Activated naive CD4-positive, alpha-beta T cell treated with anti-CD3 and anti-CD28 coated beads, Interleukin-2, amount 10 ng/mL, durations not matched to agents 7 days and 5 days (primary cell): ENCODE results near the gene PHF2.

Experiments
- CTCF ChIA-PET: fragments of 350-600 bp; sonication (Branson Sonifier 250); formaldehyde crosslinking; loops from one replicate; lab custom pipeline; 2021; ENCODE audit warnings: antibody characterized with exemption; lab: Charles Lee
- DNase-seq: peaks from one replicate; pipeline ENCODE4 v3.0.0-alpha.2; 2020
- H3K27ac Mint-ChIP-seq: one replicate; pipeline ENCODE4 v1.8.0; 2021; ENCODE audit warnings: mild to moderate bottlenecking, moderate library complexity, mixed read lengths
- H3K27me3 Mint-ChIP-seq: one replicate; pipeline ENCODE4 v1.8.0; 2021; ENCODE audit warnings: mild to moderate bottlenecking, mixed read lengths
- H3K36me3 Mint-ChIP-seq: one replicate; pipeline ENCODE4 v1.8.0; 2021; ENCODE audit warnings: mixed read lengths
- H3K4me1 Mint-ChIP-seq: one replicate; pipeline ENCODE4 v1.8.0; 2021; ENCODE audit warnings: mixed read lengths
- H3K4me3 Mint-ChIP-seq: one replicate; pipeline ENCODE4 v1.8.0; 2021; ENCODE audit warnings: mild to moderate bottlenecking, moderate library complexity, mixed read lengths
- H3K9me3 Mint-ChIP-seq: one replicate; pipeline ENCODE4 v1.8.0; 2021; ENCODE audit warnings: mixed read lengths

Gene PHF2

GRCh38 chr9:93684806-93685543, 108.6 kb downstream of the PHF2 start:
- peaks cover 7% of the 10 kb centered on the region for H3K9me3 Mint-ChIP-seq
- H3K36me3 Mint-ChIP-seq: no peaks in the 10 kb centered on the region
- DNase-seq: no peak
- CTCF ChIA-PET: no interaction called here
- H3K27me3 Mint-ChIP-seq: peaks cover 19% of the 10 kb centered on the region
- H3K27ac Mint-ChIP-seq: no peak overlapping the region
- H3K4me3 Mint-ChIP-seq: no peak overlapping the region
- H3K4me1 Mint-ChIP-seq: no peaks in the 10 kb centered on the region

GRCh38 chr9:93686127-93686879, 109.9 kb downstream of the PHF2 start:
- H3K4me3 Mint-ChIP-seq: no peak overlapping the region
- CTCF ChIA-PET: no interaction called here
- no peak for DNase-seq
- H3K4me1 Mint-ChIP-seq: no peaks in the 10 kb centered on the region
- peaks cover 19% of the 10 kb centered on the region for H3K27me3 Mint-ChIP-seq
- no peak overlapping the region for H3K27ac Mint-ChIP-seq
- H3K9me3 Mint-ChIP-seq: peaks cover 11% of the 10 kb centered on the region
- no peaks in the 10 kb centered on the region for H3K36me3 Mint-ChIP-seq

- Mint-ChIP-seq H3K4me1 (no peaks in the 10 kb centered on the region), H3K4me3 (no peak overlapping the region), H3K27me3 (peaks cover 19% of the 10 kb centered on the region), H3K9me3 (peaks cover 11% of the 10 kb centered on the region), H3K27ac (no peak overlapping the region), H3K36me3 (no peaks in the 10 kb centered on the region)
- CTCF ChIA-PET: no interaction called here
- peak; percentile 6 for DNase-seq
Measured at GRCh38 chr9:93686880-93687236, 110.5 kb downstream of the PHF2 start.

GRCh38 chr9:93690618-93691017, 114.2 kb downstream of the PHF2 start:
- H3K36me3 Mint-ChIP-seq: no peaks in the 10 kb centered on the region
- CTCF ChIA-PET: interaction anchor here (0.7 kb wide), 1 partner anchor 76 kb away, joined by 5 read pairs; no protein-coding TSS in a partner anchor

GRCh38 chr9:93693129-93693528, 116.7 kb downstream of the PHF2 start:
- Mint-ChIP-seq H3K4me3 (no peak overlapping the region), H3K4me1 (no peaks in the 10 kb centered on the region), H3K27me3 (no peaks in the 10 kb centered on the region), H3K36me3 (no peaks in the 10 kb centered on the region), H3K9me3 (peaks cover 11% of the 10 kb centered on the region), H3K27ac (no peak overlapping the region)
- DNase-seq: no peak
- CTCF ChIA-PET: no interaction called here

More at GRCh38 chr9:93690618-93691017, 114.2 kb downstream of the PHF2 start:
- DNase-seq: no peak
- H3K27me3 Mint-ChIP-seq: peaks cover 14% of the 10 kb centered on the region
- H3K27ac Mint-ChIP-seq: no peak overlapping the region
- no peaks in the 10 kb centered on the region for H3K4me1 Mint-ChIP-seq
- peaks cover 11% of the 10 kb centered on the region for H3K9me3 Mint-ChIP-seq
- no peak overlapping the region for H3K4me3 Mint-ChIP-seq

GRCh38 chr9:93697352-93698139, 121.2 kb downstream of the PHF2 start:
- Mint-ChIP-seq H3K27ac (no peak overlapping the region), H3K27me3 (no peaks in the 10 kb centered on the region), H3K4me3 (no peak overlapping the region), H3K4me1 (no peaks in the 10 kb centered on the region), H3K36me3 (no peaks in the 10 kb centered on the region), H3K9me3 (peaks cover 6% of the 10 kb centered on the region)
- no peak for DNase-seq
- CTCF ChIA-PET: no interaction called here

GRCh38 chr9:93698140-93698908, 121.9 kb downstream of the PHF2 start:
- Mint-ChIP-seq H3K4me1 (no peaks in the 10 kb centered on the region), H3K36me3 (no peaks in the 10 kb centered on the region), H3K27ac (no peak overlapping the region), H3K9me3 (peaks cover 6% of the 10 kb centered on the region), H3K27me3 (no peaks in the 10 kb centered on the region), H3K4me3 (no peak overlapping the region)
- no peak for DNase-seq
- CTCF ChIA-PET: no interaction called here

GRCh38 chr9:93699650-93700049, 123.3 kb downstream of the PHF2 start:
- no peak for DNase-seq
- no peaks in the 10 kb centered on the region for H3K27me3 Mint-ChIP-seq
- peaks cover 9% of the 10 kb centered on the region for H3K9me3 Mint-ChIP-seq
- no peak overlapping the region for H3K27ac Mint-ChIP-seq
- H3K4me3 Mint-ChIP-seq: no peak overlapping the region
- CTCF ChIA-PET: no interaction called here
- H3K4me1 Mint-ChIP-seq: no peaks in the 10 kb centered on the region
- no peaks in the 10 kb centered on the region for H3K36me3 Mint-ChIP-seq

- H3K36me3 Mint-ChIP-seq: no peaks in the 10 kb centered on the region
Measured at GRCh38 chr9:93701494-93702218, 125.3 kb downstream of the PHF2 start.

GRCh38 chr9:93702261-93702660, 125.9 kb downstream of the PHF2 start:
- H3K4me3 Mint-ChIP-seq: no peak overlapping the region
- H3K27me3 Mint-ChIP-seq: peaks cover 3% of the 10 kb centered on the region
- no peak overlapping the region for H3K27ac Mint-ChIP-seq
- DNase-seq: no peak
- peaks cover 9% of the 10 kb centered on the region for H3K9me3 Mint-ChIP-seq
- H3K36me3 Mint-ChIP-seq: no peaks in the 10 kb centered on the region
- CTCF ChIA-PET: no interaction called here
- no peaks in the 10 kb centered on the region for H3K4me1 Mint-ChIP-seq

More at GRCh38 chr9:93701494-93702218, 125.3 kb downstream of the PHF2 start:
- Mint-ChIP-seq H3K4me1 (no peaks in the 10 kb centered on the region), H3K4me3 (no peak overlapping the region), H3K9me3 (peaks cover 9% of the 10 kb centered on the region), H3K27ac (no peak overlapping the region), H3K27me3 (peaks cover 3% of the 10 kb centered on the region)
- no peak for DNase-seq
- CTCF ChIA-PET: no interaction called here

GRCh38 chr9:93708289-93708986, 132.1 kb downstream of the PHF2 start:
- no peak for DNase-seq
- Mint-ChIP-seq H3K9me3 (peaks cover 3% of the 10 kb centered on the region), H3K4me3 (no peak overlapping the region), H3K27me3 (peaks cover 3% of the 10 kb centered on the region), H3K4me1 (no peaks in the 10 kb centered on the region), H3K36me3 (no peaks in the 10 kb centered on the region), H3K27ac (no peak overlapping the region)
- CTCF ChIA-PET: interaction anchor here (1.2 kb wide), 1 partner anchor 27 kb away, joined by 4 read pairs; no protein-coding TSS in a partner anchor

GRCh38 chr9:93708987-93709302, 132.6 kb downstream of the PHF2 start:
- Mint-ChIP-seq H3K4me1 (no peaks in the 10 kb centered on the region), H3K36me3 (no peaks in the 10 kb centered on the region), H3K27me3 (peaks cover 3% of the 10 kb centered on the region), H3K4me3 (no peak overlapping the region), H3K9me3 (peaks cover 2% of the 10 kb centered on the region), H3K27ac (no peak overlapping the region)
- DNase-seq: no peak
- CTCF ChIA-PET: no interaction called here
